HG02852 (cell line): Measurements from ENCODE around the gene RNF138.
"Not testable (repeated sequence)": the region's sequence is repeated elsewhere in the genome, so short reads cannot be mapped to it uniquely, and the experiment has no call there.

Experiments
- ATAC-seq: cut with Tn5 transposase; IDR thresholded peaks from one replicate; pipeline ENCODE4 v1.9.1; 2021; ENCODE audit warnings: mild to moderate bottlenecking, moderate library complexity; ENCODE audit not compliant: unreplicated experiment

Gene RNF138

GRCh38 chr18:32095192-32095899, 3.7 kb downstream of the RNF138 start:
- ATAC-seq: no peak

- no peak for ATAC-seq
These were observed 4.2 kb downstream of the RNF138 start for GRCh38 chr18:32095900-32096229.

- no peak for ATAC-seq
These were observed 5.3 kb downstream of the RNF138 start for GRCh38 chr18:32096946-32097345.

- no peak for ATAC-seq
These were observed 12.8 kb downstream of the RNF138 start for GRCh38 chr18:32104516-32104915.

GRCh38 chr18:32110005-32110404, 18.3 kb downstream of the RNF138 start:
- ATAC-seq: no peak

GRCh38 chr18:32111706-32112105, 20.0 kb downstream of the RNF138 start:
- no peak for ATAC-seq

GRCh38 chr18:32112826-32113225, 21.2 kb downstream of the RNF138 start:
- ATAC-seq: no peak

- no peak for ATAC-seq
These were observed 22.7 kb downstream of the RNF138 start for GRCh38 chr18:32114293-32114942.

GRCh38 chr18:32122039-32122438, 30.4 kb downstream of the RNF138 start:
- ATAC-seq: no peak

- ATAC-seq: no peak
These were observed 34.9 kb downstream of the RNF138 start for GRCh38 chr18:32126538-32126937.

- ATAC-seq: no peak
These were observed 44.0 kb downstream of the RNF138 start for GRCh38 chr18:32135625-32136024.

- ATAC-seq: no peak
These were observed 46.8 kb downstream of the RNF138 start for GRCh38 chr18:32138332-32138982.

- no peak for ATAC-seq
These were observed 48.2 kb downstream of the RNF138 start for GRCh38 chr18:32139835-32140283.

GRCh38 chr18:32148185-32148870, 56.7 kb downstream of the RNF138 start:
- ATAC-seq: no peak

GRCh38 chr18:32152705-32153448, 61.2 kb downstream of the RNF138 start:
- peak; percentile 89 for ATAC-seq

- ATAC-seq: no peak
These were observed 65.2 kb downstream of the RNF138 start for GRCh38 chr18:32156855-32157254.

- no peak for ATAC-seq
These were observed 65.9 kb downstream of the RNF138 start for GRCh38 chr18:32157580-32157979.

- ATAC-seq: peak; percentile 90
These were observed 66.5 kb downstream of the RNF138 start for GRCh38 chr18:32158108-32158624.

- not testable (repeated sequence) for ATAC-seq
These were observed 67.0 kb downstream of the RNF138 start for GRCh38 chr18:32158631-32159030.

GRCh38 chr18:32160547-32160946, 68.9 kb downstream of the RNF138 start:
- ATAC-seq: no peak
